Putamen (tissue), 1 donor: ENCODE results near the gene PHACTR1.
"Not testable (repeated sequence)": the region's sequence is repeated elsewhere in the genome, so short reads cannot be mapped to it uniquely, and the experiment has no call there.

Experiments used
- DNase-seq: peaks from one replicate; pipeline ENCODE4 v3.0.0-alpha.2; 2016; ENCODE audit warnings: low spot score

PHACTR1 gene

GRCh38 chr6:12716298-12716916, at the start of gene PHACTR1:
Gene PHACTR1 (plus strand): TSS chr6:12716767.
- peak; percentile 63 for DNase-seq

DNA sequence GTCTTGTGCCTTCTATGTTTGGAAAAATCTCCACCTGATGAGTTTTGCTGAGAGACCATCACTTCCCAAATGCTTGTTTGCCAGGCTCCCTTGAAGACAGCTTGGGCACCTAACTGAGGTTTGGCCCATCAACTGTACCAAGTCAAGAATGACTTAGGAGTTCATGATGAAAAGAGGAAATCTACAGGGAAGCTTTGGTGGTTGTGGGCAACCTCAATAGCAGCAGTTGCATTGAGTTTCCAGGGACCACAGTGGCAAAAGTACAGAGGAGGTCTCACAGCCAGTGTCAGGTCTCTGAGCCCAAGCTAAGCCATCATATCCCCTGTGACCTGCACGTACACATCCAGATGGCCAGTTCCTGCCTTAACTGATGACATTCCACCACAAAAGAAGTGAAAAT, 49.7 kb upstream of the PHACTR1 start:
- DNase-seq, result no peak

- no peak for DNase-seq
These were observed 40.6 kb upstream of the PHACTR1 start for GRCh38 chr6:12675931-12676330.

DNA sequence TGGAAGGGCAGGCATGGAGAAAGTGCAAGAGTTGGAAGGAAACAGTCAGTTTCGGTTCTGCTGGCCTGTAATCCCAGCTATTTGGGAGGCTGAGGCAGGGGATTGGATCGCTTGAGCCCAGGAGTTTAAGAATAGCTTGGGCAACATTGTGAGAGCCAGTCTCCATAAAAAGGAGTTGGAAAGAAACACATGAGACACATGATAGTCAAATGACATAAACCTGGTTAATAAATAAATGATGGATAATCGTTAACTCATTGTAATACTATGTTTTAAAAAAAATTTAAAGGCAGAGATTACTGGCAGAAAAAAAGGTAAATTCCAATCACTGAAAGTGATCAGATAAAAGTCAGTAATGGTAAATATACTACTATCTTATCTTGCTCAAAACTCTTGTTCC, 37.2 kb upstream of the PHACTR1 start:
- DNase-seq, result no peak

GRCh38 chr6:12693122-12693521, 23.4 kb upstream of the PHACTR1 start:
- DNase-seq, result no peak

DNA sequence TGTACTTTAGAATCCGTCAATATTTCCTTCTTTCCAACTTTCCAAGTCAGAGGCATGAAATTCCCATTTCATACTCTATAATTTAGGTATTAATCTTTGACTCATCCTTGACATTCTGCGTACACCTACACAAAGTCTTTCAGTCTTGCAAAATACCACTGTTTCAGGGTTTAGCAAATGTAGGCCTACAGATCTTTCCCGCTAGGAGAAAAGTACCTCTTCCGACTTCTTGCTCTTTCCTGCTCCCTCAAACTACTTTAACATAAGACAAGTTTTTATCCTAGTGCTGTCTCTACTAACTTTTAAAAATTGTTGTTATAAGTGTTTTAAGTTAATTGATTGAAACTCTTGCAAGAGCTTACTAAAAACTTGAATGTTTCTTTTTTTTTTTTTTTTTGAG, 18.3 kb upstream of the PHACTR1 start:
- peak; percentile 67 for DNase-seq

- no peak for DNase-seq
These were observed 11.6 kb upstream of the PHACTR1 start for GRCh38 chr6:12704946-12705345.

GRCh38 chr6:12709116-12709515, 7.5 kb upstream of the PHACTR1 start:
- DNase-seq, result no peak

DNA sequence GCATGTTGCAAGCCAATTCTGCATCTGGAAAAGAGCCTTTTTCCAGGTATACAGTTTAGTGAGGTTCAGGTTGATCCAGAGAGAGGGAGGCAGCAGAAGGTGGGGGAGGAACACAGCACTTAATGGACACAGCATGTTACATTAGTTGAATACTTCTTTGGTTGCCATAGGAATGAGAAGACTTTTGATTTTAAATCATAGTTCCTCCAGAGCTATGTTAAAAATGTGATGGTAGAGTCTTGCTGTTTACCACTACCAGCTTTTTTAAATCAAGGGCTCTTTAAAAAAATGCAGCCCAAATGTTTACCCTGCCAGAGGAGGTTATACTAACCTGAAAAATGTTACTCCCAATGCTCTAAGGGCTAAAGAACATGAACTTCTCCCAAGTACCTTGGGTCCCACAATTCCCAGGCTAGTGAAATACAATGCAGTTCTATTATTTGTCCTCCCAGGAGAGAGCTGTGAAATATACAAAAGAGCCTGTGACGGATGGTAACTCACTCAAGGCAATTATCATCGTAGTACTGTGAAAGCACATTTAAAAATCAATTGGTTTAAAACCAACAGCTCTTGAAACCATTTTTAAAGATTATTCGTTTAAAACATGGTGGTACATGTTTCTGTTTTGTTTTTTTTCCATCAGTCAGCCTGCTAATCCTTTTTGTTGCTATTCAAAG, 6.9 kb upstream of the PHACTR1 start:
- DNase-seq, result no peak

DNA sequence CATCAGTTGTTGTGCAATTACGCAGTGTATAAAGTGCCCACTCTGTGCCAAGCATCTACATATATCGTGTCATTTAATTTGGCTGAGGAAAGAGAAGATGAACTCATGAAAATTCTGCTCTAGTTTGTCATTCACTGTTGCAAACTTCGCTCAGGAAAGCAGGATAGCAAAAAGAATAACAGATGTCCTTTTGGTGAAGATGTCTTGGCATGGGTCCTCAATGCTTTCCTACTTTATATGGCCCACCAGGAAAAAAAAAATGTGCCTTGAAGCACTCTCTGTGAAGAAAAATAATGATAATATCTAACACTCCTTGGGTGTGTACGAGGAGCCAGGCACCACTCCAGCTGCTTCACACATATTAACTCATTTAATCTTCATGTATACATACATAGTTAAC, 5.6 kb upstream of the PHACTR1 start:
- no peak for DNase-seq

DNA sequence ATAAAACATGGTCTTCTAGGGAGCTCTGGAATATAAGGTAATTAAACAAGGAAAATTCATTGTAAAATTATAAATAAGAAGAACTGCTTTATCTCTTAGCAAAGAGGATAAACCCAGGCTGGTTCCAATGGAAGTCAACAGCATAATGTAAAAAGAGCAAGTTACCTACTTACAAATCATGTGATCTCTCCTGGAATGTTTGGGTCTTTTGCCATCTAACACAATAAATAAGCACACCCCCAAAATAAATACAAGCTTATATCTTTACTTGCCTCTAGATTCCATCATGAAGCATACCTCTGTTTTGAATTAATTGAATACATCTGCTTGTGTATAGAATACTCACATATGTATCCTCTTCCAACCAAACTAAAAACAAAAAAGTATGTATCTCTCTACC, 2.5 kb upstream of the PHACTR1 start:
- DNase-seq, result no peak

- peak; percentile 71 for DNase-seq
These were observed 1.1 kb upstream of the PHACTR1 start for GRCh38 chr6:12715437-12715836.

- DNase-seq, result no peak
These were observed 789 bp downstream of the PHACTR1 start for GRCh38 chr6:12717356-12717755.

DNA sequence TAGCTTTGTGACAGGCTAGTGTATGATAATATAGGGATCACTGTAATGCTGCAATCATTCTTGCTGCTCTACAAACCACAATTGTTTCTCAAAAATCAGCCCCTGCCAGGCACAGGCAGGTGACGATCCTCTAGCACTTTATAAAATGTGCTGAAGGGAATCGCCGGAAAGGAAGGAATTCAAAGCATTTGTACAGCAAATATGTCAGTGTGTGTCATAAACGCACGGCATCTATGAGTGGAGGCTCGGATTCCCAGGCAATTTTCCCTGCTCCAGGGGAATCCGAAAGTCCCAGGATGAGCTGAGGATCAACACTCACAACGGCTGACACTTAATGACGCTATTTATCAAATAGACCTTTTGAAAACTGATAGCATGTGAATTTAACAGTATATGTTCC, 1.4 kb downstream of the PHACTR1 start:
- no peak for DNase-seq

GRCh38 chr6:12719017-12719416, 2.5 kb downstream of the PHACTR1 start:
- no peak for DNase-seq

DNA sequence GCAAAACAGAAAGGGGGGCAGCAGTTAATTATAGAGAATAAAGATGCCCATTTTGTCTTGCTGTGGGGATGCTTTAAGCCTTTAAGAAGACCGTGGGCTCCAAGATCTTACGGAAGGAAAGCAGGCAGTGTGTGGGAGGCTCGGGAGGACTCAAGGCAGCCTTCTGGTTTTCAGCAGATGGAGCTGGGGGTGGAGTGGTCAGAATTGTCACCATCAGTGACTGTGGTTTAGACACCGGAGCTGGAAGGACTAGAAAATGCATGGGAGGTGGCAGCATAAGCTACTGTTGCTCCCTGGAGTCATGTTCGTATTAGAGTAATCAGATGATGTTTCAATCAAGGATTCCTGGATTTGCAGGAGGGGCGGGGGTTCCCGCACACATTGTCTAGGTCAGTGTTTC, 3.7 kb downstream of the PHACTR1 start:
- no peak for DNase-seq

- DNase-seq, result no peak
These were observed 8.7 kb downstream of the PHACTR1 start for GRCh38 chr6:12725263-12725662.

GRCh38 chr6:12729467-12729866, 12.9 kb downstream of the PHACTR1 start:
- DNase-seq, result no peak

DNA sequence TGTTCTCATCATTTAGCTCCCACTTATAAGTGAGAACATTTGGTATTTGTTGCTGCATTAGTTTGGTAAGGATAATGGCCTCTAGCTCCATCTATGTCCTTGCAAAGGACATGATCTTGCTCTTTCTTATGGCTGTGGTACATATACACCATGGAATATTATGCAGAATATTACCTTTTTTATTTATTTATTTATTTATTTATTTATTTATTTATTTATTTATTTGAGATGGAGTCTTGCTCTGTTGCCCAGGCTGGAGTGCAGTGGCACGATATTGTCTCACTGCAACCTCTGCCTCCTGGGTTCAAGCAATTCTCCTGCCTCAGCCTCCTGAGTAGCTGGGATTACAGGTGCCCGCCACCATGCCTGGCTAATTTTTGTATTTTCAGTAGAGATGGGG, 14.2 kb downstream of the PHACTR1 start:
- not testable (repeated sequence) for DNase-seq

GRCh38 chr6:12733876-12734275, 17.3 kb downstream of the PHACTR1 start:
- no peak for DNase-seq

GRCh38 chr6:12735786-12736185, 19.2 kb downstream of the PHACTR1 start:
- no peak for DNase-seq

DNA sequence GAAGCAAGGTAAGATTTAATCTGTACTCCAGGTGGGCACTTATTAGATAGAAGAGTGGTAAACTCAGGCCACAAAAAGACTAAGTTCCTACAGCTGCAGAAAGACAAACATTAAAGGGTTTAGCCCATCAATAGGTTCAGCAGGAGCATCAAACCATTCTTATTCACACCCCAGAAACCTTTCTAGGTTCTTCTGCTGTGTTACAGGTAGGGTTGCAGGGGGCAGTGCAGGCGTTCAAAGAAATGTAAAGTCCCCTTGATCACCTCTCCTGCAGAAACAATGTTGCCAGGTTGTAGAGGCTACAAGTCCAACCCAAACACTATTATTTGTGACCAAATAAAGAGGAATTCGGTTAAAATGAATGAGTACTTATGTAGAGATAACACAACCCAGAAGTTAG, 31.8 kb downstream of the PHACTR1 start:
- no peak for DNase-seq

DNA sequence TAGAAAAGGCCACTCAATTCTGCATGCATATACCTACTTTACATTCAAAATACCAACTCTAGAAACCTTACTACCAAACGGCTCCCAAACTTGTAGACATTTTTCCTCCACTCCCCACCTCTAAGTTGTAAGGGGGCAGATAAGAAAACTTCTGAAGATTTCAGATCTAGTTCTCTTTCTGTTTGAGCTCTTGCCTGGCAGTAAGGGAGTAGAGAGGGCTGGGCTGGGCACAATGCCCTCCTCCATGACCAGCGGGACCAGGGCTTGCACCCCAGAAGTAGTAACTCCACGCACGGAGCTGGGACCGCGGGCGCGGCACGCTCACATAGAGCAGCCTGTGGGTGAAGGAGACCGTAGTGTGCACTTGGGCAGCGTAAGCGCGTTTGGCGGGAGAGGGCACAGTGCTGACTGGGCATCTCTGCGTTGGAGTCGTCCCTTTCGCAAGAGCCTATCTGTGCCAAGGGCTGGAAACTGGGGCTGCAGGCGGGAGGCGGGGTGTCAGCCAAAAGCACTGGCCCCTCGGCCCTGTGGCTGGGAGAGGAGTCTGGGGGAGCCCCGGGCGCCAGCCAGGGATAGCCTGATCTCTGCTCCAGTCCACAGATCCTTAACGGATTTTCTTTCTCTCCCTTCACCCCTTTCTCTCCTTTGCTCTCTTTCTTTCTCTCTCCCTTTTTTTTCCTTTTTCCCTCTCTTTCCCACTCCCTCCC, 32.4 kb downstream of the PHACTR1 start:
- DNase-seq, result no peak
